H9 (cell line): ENCODE measurements around the gene PLA2G4D. TPM values are rescaled to one million over a fixed set of nuclear protein-coding genes. Genes with fewer than 3 reads are reported as not detected.

ENCODE experiments used
- DNase-seq: peaks from one replicate; pipeline ENCODE4 v3.0.0-alpha.2; 2017
- H2AFZ ChIP-seq: one replicate; pipeline ENCODE4 v1.6.1; 2013; ENCODE audit warnings: mild to moderate bottlenecking, low read length, control low read depth, moderate library complexity
- H2AK5ac ChIP-seq: 2 replicates; pipeline ENCODE4 v1.6.1; 2013; ENCODE audit warnings: low read length, control low read depth, mixed read lengths; ENCODE audit not compliant: insufficient read length
- H2BK120ac ChIP-seq: one replicate; pipeline ENCODE4 v1.6.1; 2013; ENCODE audit warnings: low read depth, mild to moderate bottlenecking, low read length, control low read depth, inconsistent platforms; ENCODE audit not compliant: poor library complexity, severe bottlenecking
- H2BK12ac ChIP-seq: 2 replicates; pipeline ENCODE4 v1.6.1; 2013; ENCODE audit warnings: low read length, control low read depth, mixed read lengths, low read depth; ENCODE audit not compliant: insufficient read length
- H2BK15ac ChIP-seq: 2 replicates; pipeline ENCODE4 v1.6.1; 2013; ENCODE audit warnings: low read depth, low read length, control low read depth
- H2BK20ac ChIP-seq: one replicate; pipeline ENCODE4 v1.6.1; 2013; ENCODE audit warnings: low read depth, mild to moderate bottlenecking, low read length, control low read depth, inconsistent platforms; ENCODE audit not compliant: poor library complexity, severe bottlenecking
- H2BK5ac ChIP-seq: 2 replicates; pipeline ENCODE4 v1.6.1; 2013; ENCODE audit warnings: low read length, control low read depth, mixed read lengths; ENCODE audit not compliant: insufficient read length
- H3K14ac ChIP-seq: 2 replicates; pipeline ENCODE4 v1.6.1; 2013; ENCODE audit warnings: low read length, control low read depth; ENCODE audit not compliant: insufficient read depth
- H3K18ac ChIP-seq: 2 replicates; pipeline ENCODE4 v1.6.1; 2013; ENCODE audit warnings: low read depth, mild to moderate bottlenecking, mixed read lengths, low read length, control low read depth; ENCODE audit not compliant: insufficient read length
- H3K23ac ChIP-seq: 2 replicates; pipeline ENCODE4 v1.6.1; 2013; ENCODE audit warnings: low read length, control low read depth, mixed read lengths, low read depth; ENCODE audit not compliant: insufficient read length
- H3K23me2 ChIP-seq: 2 replicates; pipeline ENCODE4 v1.6.1; 2013; ENCODE audit warnings: low read depth, mild to moderate bottlenecking, mixed read lengths, low read length, control low read depth; ENCODE audit not compliant: insufficient read length, poor library complexity, severe bottlenecking
- H3K27ac ChIP-seq: 2 replicates; pipeline ENCODE4 v1.5.1; 2013; ENCODE audit warnings: low read length, control low read depth, mixed read lengths, low read depth; ENCODE audit not compliant: insufficient read length
- H3K27me3 ChIP-seq: 2 replicates; pipeline ENCODE4 v1.6.1; 2013; ENCODE audit warnings: low read length, control low read depth, inconsistent platforms; ENCODE audit not compliant: insufficient read depth
- H3K4ac ChIP-seq: 2 replicates; pipeline ENCODE4 v1.6.1; 2013; ENCODE audit warnings: low read depth, mild to moderate bottlenecking, control low read depth, inconsistent platforms, low read length, moderate library complexity
- H3K4me1 ChIP-seq: 2 replicates; pipeline ENCODE4 v1.6.1; 2013; ENCODE audit warnings: low read length, control low read depth, inconsistent platforms; ENCODE audit not compliant: insufficient read depth
- H3K4me2 ChIP-seq: 2 replicates; pipeline ENCODE4 v1.6.1; 2013; ENCODE audit warnings: low read length, control low read depth, mixed read lengths; ENCODE audit not compliant: insufficient read length, insufficient read depth
- H3K56ac ChIP-seq: 2 replicates; pipeline ENCODE4 v1.6.1; 2013; ENCODE audit warnings: low read depth, mild to moderate bottlenecking, mixed read lengths, low read length, control low read depth; ENCODE audit not compliant: insufficient read length
- H3K79me1 ChIP-seq: 2 replicates; pipeline ENCODE4 v1.6.1; 2013; ENCODE audit warnings: low read depth, mild to moderate bottlenecking, moderate library complexity, low read length, control low read depth, inconsistent platforms; ENCODE audit not compliant: insufficient read depth, poor library complexity, severe bottlenecking
- H3K79me2 ChIP-seq: 2 replicates; pipeline ENCODE4 v1.6.1; 2013; ENCODE audit warnings: low read length, control low read depth, inconsistent platforms; ENCODE audit not compliant: insufficient read depth
- H3K9ac ChIP-seq: 2 replicates; pipeline ENCODE4 v1.6.1; 2013; ENCODE audit warnings: low read length, control low read depth, mixed read lengths; ENCODE audit not compliant: insufficient read length; ENCODE audit errors: extremely low read depth
- H3K9me3 ChIP-seq: one replicate; pipeline ENCODE4 v1.6.1; 2013; ENCODE audit warnings: low read depth, low read length, inconsistent platforms; ENCODE audit not compliant: control insufficient read depth
- H3T11ph ChIP-seq: one replicate; pipeline ENCODE4 v1.6.1; 2013; ENCODE audit warnings: mild to moderate bottlenecking, low read length, control low read depth, inconsistent platforms
- H4K20me1 ChIP-seq: one replicate; pipeline ENCODE4 v1.6.1; 2013; ENCODE audit not compliant: control insufficient read depth, insufficient read length, insufficient read depth
- H4K5ac ChIP-seq: 2 replicates; pipeline ENCODE4 v1.6.1; 2013; ENCODE audit warnings: low read depth, mild to moderate bottlenecking, mixed read lengths, low read length, control low read depth; ENCODE audit not compliant: insufficient read length
- H4K8ac ChIP-seq: replicated peaks from 2 replicates; pipeline ENCODE4 v1.6.1; 2013; ENCODE audit warnings: low read length, control low read depth, mixed read lengths, low read depth; ENCODE audit not compliant: insufficient read length
- H4K91ac ChIP-seq: 2 replicates; pipeline ENCODE4 v1.6.1; 2013; ENCODE audit warnings: low read depth, mild to moderate bottlenecking, moderate library complexity, mixed read lengths, low read length, control low read depth; ENCODE audit not compliant: insufficient read length
- H3K27ac Mint-ChIP-seq, 3 experiments: 2 replicates in 2 of 3; 3 replicates in 1 of 3; pipeline ENCODE4 v1.8.0; 2020 to 2021; ENCODE audit warnings: mixed read lengths in 3 of 3, mild to moderate bottlenecking in 1 of 3, moderate library complexity in 1 of 3
- H3K27me3 Mint-ChIP-seq: 2 replicates; pipeline ENCODE4 v1.8.0; 2021; ENCODE audit warnings: low read depth, mild to moderate bottlenecking, moderate library complexity, mixed read lengths
- H3K36me3 Mint-ChIP-seq, 3 experiments: 2 replicates in 2 of 3; 3 replicates in 1 of 3; pipeline ENCODE4 v1.8.0; 2020 to 2021; ENCODE audit warnings: low read depth in 3 of 3, mixed read lengths in 3 of 3; ENCODE audit not compliant: insufficient read depth in 1 of 3
- H3K4me1 Mint-ChIP-seq, 2 experiments: 2 replicates each; pipeline ENCODE4 v1.8.0; 2020; ENCODE audit warnings: mixed read lengths in 2 of 2
- H3K4me3 Mint-ChIP-seq, 2 experiments: 2 replicates in 1 of 2; 3 replicates in 1 of 2; pipeline ENCODE4 v1.8.0; 2020 to 2021; ENCODE audit warnings: mild to moderate bottlenecking in 2 of 2, mixed read lengths in 2 of 2, moderate library complexity in 1 of 2
- H3K9me3 Mint-ChIP-seq, 2 experiments: 2 replicates in 1 of 2; 3 replicates in 1 of 2; pipeline ENCODE4 v1.8.0; 2020; ENCODE audit warnings: mild to moderate bottlenecking in 2 of 2, mixed read lengths in 2 of 2, moderate library complexity in 1 of 2
- CTCF ChIP-seq: fragments of 200-600 bp; sonication (generic); conservative IDR thresholded peaks from 3 replicates; pipeline ENCODE4 v1.8.0; 2021; ENCODE audit warnings: antibody characterized with exemption, mild to moderate bottlenecking
- WGBS: extraction: QIAGEN DNeasy Blood & Tissue Kit; methylation state at CpG from one replicate; pipeline ENCODE4 v1.1.7; 2013; ENCODE audit warnings: missing lambda C conversion rate, low lambda C conversion rate, mixed read lengths; ENCODE audit not compliant: insufficient read length; ENCODE audit errors: extremely low coverage; 5-methylcytosine and 5-hydroxymethylcytosine counted together
- total RNA-seq: library from RNA; stranded (reverse); gene quantifications from 2 replicates; pipeline ENCODE4 v1.2.1, GENCODE V29; 2021

The PLA2G4D gene
- total RNA-seq, 1 experiment from 2014 or later = 0.33 TPM

GRCh38 chr15:42036112-42036905 is 58.1 kb downstream of the PLA2G4D start:
- WGBS = no CpG with 5 or more reads among the region's 45 CpGs
- no peaks in the 10 kb centered on the region; the same call in 1 of the 2 replicates for H3K27me3 Mint-ChIP-seq
- Histone ChIP-seq H3K27ac (no peak overlapping the region), H4K8ac (no peak overlapping the region), H3K79me1 (no peaks in the 10 kb centered on the region), H2BK5ac (no peak overlapping the region), H3K4ac (no peak overlapping the region), H3K23me2 (no peaks in the 10 kb centered on the region), H4K91ac (no peak overlapping the region), H2AFZ (no peak overlapping the region), H3K4me2 (no peak overlapping the region), H4K5ac (no peak overlapping the region), H4K20me1 (no peaks in the 10 kb centered on the region), H3K79me2 (no peaks in the 10 kb centered on the region), H2BK15ac (no peak overlapping the region), H3K9ac (no peak overlapping the region), H3K27me3 (no peaks in the 10 kb centered on the region), H3T11ph (no peak overlapping the region), H3K14ac (no peak overlapping the region), H2BK12ac (no peak overlapping the region), H2AK5ac (no peak overlapping the region), H3K4me1 (peaks cover 9% of the 10 kb centered on the region; the same call in 1 of the 2 replicates), H3K18ac (no peak overlapping the region), H2BK20ac (no peak overlapping the region), H3K9me3 (no peaks in the 10 kb centered on the region), H3K23ac (no peak overlapping the region), H2BK120ac (no peak overlapping the region), H3K56ac (no peak overlapping the region)
- H3K4me1 Mint-ChIP-seq = peaks cover 8% of the 10 kb centered on the region in 2 experiments
- TF ChIP-seq CTCF = no peak
- peak; percentile 59 for DNase-seq
- no peaks in the 10 kb centered on the region; a peak in 2 of 7 replicates for H3K36me3 Mint-ChIP-seq
- peaks cover 4 to 11% of the 10 kb centered on the region in 2 experiments; a peak in 3 of 5 replicates for H3K9me3 Mint-ChIP-seq
- no peak overlapping the region for H3K27ac Mint-ChIP-seq
- H3K4me3 Mint-ChIP-seq = no peak overlapping the region
